CD4-positive, CD25-positive, alpha-beta regulatory T cell (primary cell): ENCODE data around the gene ARSB. TPM values are rescaled to one million over a fixed set of nuclear protein-coding genes. Genes with fewer than 3 reads are reported as not detected.
"Not testable (repeated sequence)": the region's sequence is repeated elsewhere in the genome, so short reads cannot be mapped to it uniquely, and the experiment has no call there.

Source experiments
- ATAC-seq, 2 donors: fragments of 150-1000 bp; cut with Tn5 transposase; one replicate each; pipeline ENCODE4 v1.10.0; 2021; ENCODE audit warnings: low read depth in 2 of 2, moderate number of reproducible peaks in 2 of 2, moderate library complexity in 1 of 2
- DNase-seq, 3 donors: peaks; one replicate each; pipeline versions ENCODE4 v3.0.0 to v3.0.0-alpha.2; 2012 to 2022; ENCODE audit warnings: mixed read lengths in 1 of 3
- H3K27ac ChIP-seq: one replicate; pipeline ENCODE4 v1.7.0; 2013; ENCODE audit warnings: mild to moderate bottlenecking, low read length; ENCODE audit not compliant: insufficient read depth, poor library complexity, severe bottlenecking
- H3K27me3 ChIP-seq: one replicate; pipeline ENCODE4 v1.7.0; 2013; ENCODE audit warnings: low read length; ENCODE audit not compliant: control insufficient read depth, insufficient read depth
- H3K36me3 ChIP-seq: one replicate; pipeline ENCODE4 v1.7.0; 2013; ENCODE audit warnings: mild to moderate bottlenecking, low read length, moderate library complexity; ENCODE audit not compliant: control insufficient read depth, insufficient read depth
- H3K4me1 ChIP-seq: 2 replicates; pipeline ENCODE4 v1.7.0; 2013; ENCODE audit warnings: mild to moderate bottlenecking, low read length; ENCODE audit not compliant: insufficient read depth, control insufficient read depth, poor library complexity, severe bottlenecking
- H3K4me3 ChIP-seq: one replicate; pipeline ENCODE4 v1.7.0; 2013; ENCODE audit warnings: low read depth, mild to moderate bottlenecking, low read length, moderate library complexity
- H3K9me3 ChIP-seq, 2 experiments: 1 replicate in 1 of 2; 2 replicates in 1 of 2; pipeline ENCODE4 v1.7.0; 2013; ENCODE audit warnings: low read length in 2 of 2, mild to moderate bottlenecking in 1 of 2, moderate library complexity in 1 of 2; ENCODE audit not compliant: control insufficient read depth in 2 of 2
- H3K27ac Mint-ChIP-seq, 3 donors: one replicate each; pipeline ENCODE4 v1.8.0; 2020 to 2022; ENCODE audit warnings: mild to moderate bottlenecking in 3 of 3, mixed read lengths in 3 of 3, moderate library complexity in 2 of 3
- H3K27me3 Mint-ChIP-seq: one replicate; pipeline ENCODE4 v1.8.0; 2022; ENCODE audit warnings: mild to moderate bottlenecking, mixed read lengths
- H3K36me3 Mint-ChIP-seq: one replicate; pipeline ENCODE4 v1.8.0; 2020; ENCODE audit warnings: mixed read lengths
- H3K4me1 Mint-ChIP-seq, 4 donors: one replicate each; pipeline ENCODE4 v1.8.0; 2020 to 2022; ENCODE audit warnings: mixed read lengths in 4 of 4, mild to moderate bottlenecking in 1 of 4
- H3K4me3 Mint-ChIP-seq, 4 donors: one replicate each; pipeline ENCODE4 v1.8.0; 2020 to 2022; ENCODE audit warnings: mild to moderate bottlenecking in 4 of 4, mixed read lengths in 4 of 4, moderate library complexity in 3 of 4
- H3K9me3 Mint-ChIP-seq, 7 donors: one replicate each; pipeline ENCODE4 v1.8.0; 2020 to 2022; ENCODE audit warnings: mixed read lengths in 7 of 7, mild to moderate bottlenecking in 3 of 7, moderate library complexity in 2 of 7
- polyA plus RNA-seq, 4 donors: library from polyadenylated mRNA; unstranded; fragments of 300-500 nt; fragmentation: Illumina TruSeq; gene quantifications; one replicate each; pipeline ENCODE4 v1.2.3, GENCODE V29; 2021
- total RNA-seq: library from RNA; stranded (reverse); gene quantifications from one replicate; pipeline ENCODE4 v1.2.3, GENCODE V29; 2022

Gene ARSB
- total and polyA plus RNA-seq, 5 donors from 2014 or later = 3.4 to 6.5 (median 4.4) TPM

DNA sequence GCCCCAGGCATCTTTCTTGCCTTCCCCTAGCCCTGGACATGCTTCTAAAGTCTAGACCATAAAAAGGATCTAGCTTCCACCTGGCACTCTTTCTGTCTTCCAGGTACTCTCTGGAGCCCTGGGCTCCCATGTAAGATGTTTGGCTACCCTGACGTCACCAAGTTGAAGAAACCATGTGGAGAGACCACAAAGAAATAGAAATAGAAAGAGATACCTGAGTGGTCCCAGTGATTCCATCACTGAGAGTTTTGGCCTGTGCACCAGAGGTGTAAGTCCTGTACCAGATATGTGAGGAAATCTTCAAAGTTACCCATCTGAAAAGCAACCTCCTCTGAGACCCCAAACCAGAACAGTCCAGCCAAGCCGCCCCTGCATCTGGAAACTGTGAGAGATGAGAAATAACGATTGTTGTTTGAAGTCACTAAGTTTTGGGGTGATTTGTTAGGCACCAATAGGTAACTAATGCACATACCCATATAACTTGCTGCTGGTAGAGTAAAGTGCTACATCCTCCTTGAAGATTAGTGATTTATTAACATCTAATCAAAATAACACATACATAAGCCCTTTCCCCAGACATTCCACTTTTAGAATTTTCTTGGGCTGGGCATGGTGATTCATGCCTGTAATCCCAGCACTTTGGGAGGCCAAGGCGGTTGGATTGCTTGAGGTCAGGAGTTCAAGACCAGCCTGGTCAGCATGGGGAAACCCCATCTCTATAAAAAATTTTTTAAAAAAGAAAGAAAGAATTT lies 250.8 kb downstream of the ARSB start:
- Histone ChIP-seq H3K36me3 (no peaks in the 10 kb centered on the region), H3K4me3 (no peak overlapping the region), H3K4me1 (no peaks in the 10 kb centered on the region), H3K27me3 (no peaks in the 10 kb centered on the region), H3K27ac (no peak overlapping the region), H3K9me3 (no peaks in the 10 kb centered on the region)
- no peak for DNase-seq
- H3K27ac Mint-ChIP-seq = no peak overlapping the region
- H3K4me1 Mint-ChIP-seq = no peaks in the 10 kb centered on the region
- H3K9me3 Mint-ChIP-seq = peaks cover 0 to 3% (median 0%) of the 10 kb centered on the region in 7 donors
- no peaks in the 10 kb centered on the region for H3K36me3 Mint-ChIP-seq
- no peak for ATAC-seq
- H3K4me3 Mint-ChIP-seq = no peak overlapping the region
- peaks cover 17% of the 10 kb centered on the region for H3K27me3 Mint-ChIP-seq

GRCh38 chr5:78732721-78733120 lies 252.4 kb downstream of the ARSB start:
- not testable (repeated sequence) for H3K9me3 ChIP-seq, DNase-seq, ATAC-seq, H3K4me1 Mint-ChIP-seq, H3K4me1 ChIP-seq, H3K27ac Mint-ChIP-seq, H3K9me3 Mint-ChIP-seq, H3K4me3 ChIP-seq, H3K27me3 ChIP-seq, H3K36me3 ChIP-seq, H3K36me3 Mint-ChIP-seq, H3K4me3 Mint-ChIP-seq, H3K27ac ChIP-seq
- H3K27me3 Mint-ChIP-seq = peaks cover 13% of the 10 kb centered on the region

DNA sequence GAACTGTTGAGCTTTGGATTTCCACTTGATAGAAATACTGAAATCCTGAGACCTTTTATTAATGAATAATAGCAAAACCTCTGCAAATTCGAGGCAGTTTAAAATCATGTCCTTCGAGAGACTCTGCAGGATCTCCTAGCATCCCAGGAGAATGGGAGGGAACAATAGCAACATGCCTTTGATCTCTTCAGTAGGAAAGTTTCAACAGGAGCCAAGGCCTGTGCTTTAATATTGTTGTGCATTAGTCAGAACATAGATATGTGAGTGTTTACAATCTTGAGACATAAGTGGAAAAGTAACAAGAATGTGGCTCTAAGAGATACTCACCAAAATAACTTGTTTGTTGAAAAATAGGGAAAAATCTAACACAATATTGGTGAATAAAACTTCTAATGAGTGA lies 253.2 kb downstream of the ARSB start:
- H3K36me3 ChIP-seq = no peaks in the 10 kb centered on the region
- DNase-seq (no peak), ATAC-seq (no peak)
- no peaks in the 10 kb centered on the region for H3K9me3 ChIP-seq
- H3K27me3 Mint-ChIP-seq = peaks cover 15% of the 10 kb centered on the region
- H3K4me3 Mint-ChIP-seq = no peak overlapping the region
- no peak overlapping the region for H3K27ac Mint-ChIP-seq
- H3K36me3 Mint-ChIP-seq = no peaks in the 10 kb centered on the region
- peaks cover 0 to 3% (median 0%) of the 10 kb centered on the region in 7 donors for H3K9me3 Mint-ChIP-seq
- no peaks in the 10 kb centered on the region for H3K4me1 ChIP-seq
- H3K27me3 ChIP-seq = no peaks in the 10 kb centered on the region
- no peak overlapping the region for H3K4me3 ChIP-seq
- no peaks in the 10 kb centered on the region for H3K4me1 Mint-ChIP-seq
- no peak overlapping the region for H3K27ac ChIP-seq

DNA sequence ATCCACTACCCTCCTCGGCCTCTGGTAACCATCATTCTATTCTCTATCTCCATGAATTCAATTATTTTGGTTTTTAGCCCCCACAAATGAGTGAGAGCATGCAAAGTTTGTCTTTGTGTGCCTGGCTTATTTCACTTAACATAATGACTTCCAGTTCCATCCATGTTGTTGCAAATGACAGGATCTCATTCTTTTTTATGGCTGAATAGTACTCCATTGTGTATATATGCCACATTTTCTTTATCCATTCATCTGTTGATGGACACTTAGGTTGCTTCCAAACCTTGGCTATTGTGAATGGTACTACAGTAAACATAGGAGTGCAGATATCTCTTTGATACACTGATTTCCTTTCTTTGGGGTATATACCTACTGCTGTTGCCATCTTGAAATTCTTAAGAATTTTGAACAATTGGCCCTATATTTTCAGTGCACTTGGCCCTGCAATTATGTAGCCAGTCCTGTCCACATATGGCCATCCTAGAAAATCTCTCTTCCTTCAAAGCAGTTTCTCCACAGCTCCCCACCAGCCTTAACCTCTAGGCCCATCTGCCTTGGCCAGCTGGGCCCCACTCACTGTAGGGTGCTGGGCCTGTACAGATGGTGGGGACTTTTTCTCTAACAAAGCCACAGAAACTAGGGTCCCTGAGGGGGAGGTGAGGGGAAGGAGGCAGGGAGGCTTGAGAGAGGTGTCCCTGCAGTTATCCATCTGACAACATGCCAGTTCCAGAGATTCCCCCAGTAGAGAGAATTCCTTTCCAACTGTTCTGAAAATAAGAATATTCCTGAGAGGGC lies 254.6 kb downstream of the ARSB start:
- no peaks in the 10 kb centered on the region for H3K9me3 ChIP-seq
- Mint-ChIP-seq H3K9me3 (peaks cover 0 to 3% (median 0%) of the 10 kb centered on the region in 7 donors), H3K4me1 (no peaks in the 10 kb centered on the region), H3K4me3 (no peak overlapping the region), H3K27me3 (peaks cover 16% of the 10 kb centered on the region), H3K36me3 (no peaks in the 10 kb centered on the region), H3K27ac (no peak overlapping the region)
- H3K4me1 ChIP-seq = no peaks in the 10 kb centered on the region
- no peak overlapping the region for H3K27ac ChIP-seq
- no peaks in the 10 kb centered on the region for H3K27me3 ChIP-seq
- no peaks in the 10 kb centered on the region for H3K36me3 ChIP-seq
- DNase-seq (no peak), ATAC-seq (no peak)
- no peak overlapping the region for H3K4me3 ChIP-seq

DNA sequence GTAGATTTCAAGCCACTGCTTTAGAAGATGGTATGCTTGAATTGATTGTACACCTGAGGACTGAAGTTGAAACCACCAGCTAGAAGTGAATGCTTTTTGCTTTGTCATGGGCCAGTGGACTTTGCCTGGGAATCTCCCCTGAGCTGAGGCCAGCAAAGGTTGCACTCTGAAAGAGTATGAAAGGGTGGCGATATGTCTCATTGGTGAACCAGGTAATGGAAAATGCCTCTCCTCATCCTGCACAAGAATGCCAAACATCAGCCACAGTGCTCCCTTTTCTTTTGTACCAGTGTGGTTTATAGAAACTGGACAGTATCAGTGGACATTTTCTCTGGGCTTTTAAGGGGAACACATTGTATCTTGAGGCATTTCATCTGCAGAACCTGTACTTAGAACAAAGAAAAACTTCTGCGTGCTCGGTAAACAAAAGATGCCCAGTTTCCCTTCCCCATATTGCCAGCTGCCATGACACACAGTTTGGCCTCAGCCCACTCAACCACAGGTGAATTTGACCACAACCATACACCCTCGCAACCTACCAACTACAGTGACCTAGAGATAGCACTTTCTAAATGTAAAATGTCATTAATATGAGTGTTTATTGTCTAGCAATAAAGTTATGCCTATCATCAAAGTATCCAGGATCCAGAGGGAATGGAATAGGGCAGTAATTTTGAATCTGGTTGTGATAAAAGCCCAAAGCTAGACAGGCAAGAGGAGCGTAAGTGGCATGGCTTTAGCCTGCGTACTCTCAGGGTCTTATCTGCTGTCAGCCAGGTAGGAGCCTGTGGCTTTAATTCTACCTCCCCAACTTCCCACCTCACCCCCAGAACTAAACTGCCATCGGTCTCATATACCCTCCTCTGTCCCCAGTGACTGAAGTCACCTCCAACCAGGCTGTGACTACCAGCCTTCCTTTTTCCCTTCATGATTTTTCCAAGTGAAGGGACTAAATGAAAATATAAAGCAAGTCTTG lies 257.0 kb downstream of the ARSB start:
- Histone ChIP-seq H3K4me1 (no peaks in the 10 kb centered on the region), H3K36me3 (no peaks in the 10 kb centered on the region), H3K4me3 (no peak overlapping the region), H3K27me3 (no peaks in the 10 kb centered on the region), H3K27ac (no peak overlapping the region), H3K9me3 (no peaks in the 10 kb centered on the region)
- Mint-ChIP-seq H3K4me1 (no peaks in the 10 kb centered on the region), H3K4me3 (no peak overlapping the region), H3K27ac (no peak overlapping the region), H3K9me3 (peaks cover 0 to 3% (median 0%) of the 10 kb centered on the region in 7 donors), H3K36me3 (no peaks in the 10 kb centered on the region), H3K27me3 (peaks cover 12% of the 10 kb centered on the region)
- ATAC-seq (peak; percentile 44 to 46), DNase-seq (no peak)

Other genes with a start within 250 kb of the ARSB start
- 1.2 TPM for gene DMGDH, start 84.4 kb upstream of the ARSB start, total RNA-seq
- gene DMGDH, start 84.4 kb upstream of the ARSB start, polyA plus RNA-seq = 1 to 10 TPM in 1 of 4 donors, under 1 TPM in 3; 0.33 to 1.8 (median 0.67) TPM
- gene BHMT2, start 84.5 kb upstream of the ARSB start, total RNA-seq = not detected
- not detected for gene BHMT2, start 84.5 kb upstream of the ARSB start, polyA plus RNA-seq
- not detected for gene BHMT, start 126.5 kb upstream of the ARSB start, total RNA-seq
- not detected for gene BHMT, start 126.5 kb upstream of the ARSB start, polyA plus RNA-seq